Inflammatory macrophage (primary cell): ENCODE data around the gene FOXO1.
A peak's percentile ranks its signal among the peaks of the same experiment; 100 is the strongest.
"Not testable (repeated sequence)": the region's sequence is repeated elsewhere in the genome, so short reads cannot be mapped to it uniquely, and the experiment has no call there.

Experiments
- DNase-seq, 2 donors: peaks; one replicate each; pipeline ENCODE4 v3.0.0-alpha.2; 2020 to 2022
- total RNA-seq, 18 experiments: gene quantifications; one replicate each; lab custom pipeline; 2026; ENCODE audit warnings: mixed read lengths in 6 of 18, inconsistent platforms in 2 of 18; lab: John Stamatoyannopoulos, UW

FOXO1 gene
- 1.4 to 17.2 (median 7.5) reads per million in 18 experiments for total RNA-seq

DNA sequence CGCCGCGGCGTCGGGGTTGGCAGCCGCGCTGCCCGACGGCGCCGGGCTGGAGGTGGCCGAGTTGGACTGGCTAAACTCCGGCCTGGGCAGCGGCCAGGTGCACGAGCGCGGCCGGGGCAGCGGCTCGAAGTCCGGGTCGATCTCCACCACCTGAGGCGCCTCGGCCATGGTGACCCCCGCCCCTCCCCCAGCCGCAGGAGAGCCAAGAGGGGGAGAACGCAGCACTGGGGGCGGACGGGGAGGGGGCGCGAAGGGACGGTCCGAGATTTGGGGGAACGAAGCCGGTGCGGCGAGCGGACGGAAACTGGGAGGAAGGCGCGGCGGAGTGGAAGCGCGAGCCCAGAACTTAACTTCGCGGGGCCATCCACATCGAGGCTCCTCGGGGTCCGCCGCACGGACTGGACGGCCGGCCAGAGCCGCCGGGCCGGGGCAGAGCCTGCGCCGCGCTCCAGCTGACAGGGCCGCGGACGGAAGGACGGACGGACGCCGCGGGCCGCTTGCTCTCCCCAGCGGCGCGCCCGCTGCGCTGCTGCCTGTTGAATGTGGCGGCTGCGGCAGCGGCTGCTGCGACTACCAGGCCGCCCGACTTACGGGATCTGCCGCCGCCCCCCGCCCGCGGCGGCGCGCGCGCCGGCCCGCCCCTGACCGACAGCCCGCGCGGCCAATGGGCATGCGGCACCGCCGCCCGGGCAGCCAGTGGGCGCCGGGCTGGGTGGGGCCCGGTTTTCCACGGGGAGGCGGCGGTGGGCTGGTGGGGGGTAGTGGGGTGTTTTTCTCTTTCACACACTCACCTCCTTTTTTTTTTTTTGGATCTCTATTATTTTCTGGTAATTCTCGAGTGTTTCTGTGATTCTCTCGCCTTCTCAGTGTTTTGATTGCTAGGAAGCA, at the start of gene FOXO1:
Gene FOXO1 (minus strand): TSS at position 597 of the 888 bp plus-strand sequence. CDS start 429 bp downstream, at position 168.
- peak; percentile 80 to 94 for DNase-seq

DNA sequence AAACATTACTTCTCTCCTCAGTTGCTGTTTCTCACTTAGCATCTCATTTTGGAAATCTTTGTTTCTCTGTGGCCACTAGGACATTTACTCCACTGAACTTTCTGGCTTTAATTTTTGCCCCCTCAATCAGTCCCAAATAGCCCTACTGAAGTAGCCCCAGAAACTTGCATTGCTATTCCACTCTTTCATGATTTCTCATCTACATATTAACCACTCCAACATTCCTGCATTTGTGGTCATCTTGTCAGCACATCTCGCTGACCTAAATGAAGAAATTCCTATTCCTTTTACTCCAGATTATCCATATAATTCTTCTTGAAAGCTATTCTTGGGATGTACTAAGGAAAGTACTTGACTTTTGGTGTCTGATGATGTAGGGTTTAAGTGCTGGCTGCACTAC, 48.0 kb upstream of the FOXO1 start:
- not testable (repeated sequence) for DNase-seq

DNA sequence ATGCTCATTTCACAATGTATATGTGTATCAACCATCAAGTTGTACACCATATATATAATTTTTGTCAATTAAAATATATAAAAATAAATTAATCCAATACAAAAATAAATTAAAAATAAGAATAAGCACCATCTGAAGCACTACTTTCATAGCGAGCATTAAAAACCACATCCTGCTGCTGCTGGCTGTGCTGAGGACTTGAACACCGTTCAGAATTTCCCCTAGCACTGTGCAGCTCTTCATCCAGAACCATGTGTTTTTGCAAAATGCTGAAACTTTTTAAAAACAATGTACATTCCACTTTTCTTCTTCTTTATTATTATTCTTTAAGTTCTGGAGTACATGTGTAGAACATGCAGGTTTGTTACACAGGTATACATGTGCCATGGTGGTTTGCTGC, 40.0 kb upstream of the FOXO1 start:
- DNase-seq = no peak

DNA sequence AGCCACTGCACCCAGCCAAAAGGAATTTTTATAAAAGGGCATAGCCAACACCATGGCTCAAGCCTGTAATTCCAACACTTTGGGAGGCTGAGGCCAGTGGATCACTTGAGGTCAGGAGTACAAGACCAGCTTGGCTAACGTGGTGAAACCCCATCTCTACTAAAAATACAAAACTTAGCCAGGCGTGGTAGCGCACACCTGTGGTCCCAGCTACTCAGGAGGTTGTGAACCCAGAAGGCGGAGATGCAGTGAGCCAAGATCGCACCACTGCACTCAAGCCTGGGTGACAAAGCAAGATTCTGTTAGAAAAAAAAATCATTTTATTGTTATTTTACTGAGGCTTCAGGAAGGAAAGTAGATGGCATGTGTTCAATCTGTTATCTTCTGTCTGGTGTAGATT, 31.3 kb upstream of the FOXO1 start:
- DNase-seq = no peak

DNA sequence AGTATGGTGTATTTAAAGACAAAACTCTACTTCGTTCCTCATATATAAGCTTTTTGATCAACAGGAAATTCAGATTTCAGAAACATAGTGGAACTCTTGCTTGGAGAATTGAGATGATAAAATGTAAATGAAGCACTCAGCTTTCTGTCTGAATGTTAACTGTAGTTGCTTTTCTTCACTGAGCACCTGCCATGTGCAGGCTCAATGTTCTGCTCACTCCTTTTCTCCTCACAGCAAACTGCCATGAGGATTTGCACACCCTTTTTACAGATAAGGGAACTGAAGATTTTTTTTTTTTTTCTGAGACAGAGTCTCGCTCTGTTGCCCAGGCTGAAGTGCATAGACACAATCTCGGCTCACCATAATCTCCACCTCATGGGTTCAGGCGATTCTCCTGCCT, 28.0 kb upstream of the FOXO1 start:
- no peak for DNase-seq

DNA sequence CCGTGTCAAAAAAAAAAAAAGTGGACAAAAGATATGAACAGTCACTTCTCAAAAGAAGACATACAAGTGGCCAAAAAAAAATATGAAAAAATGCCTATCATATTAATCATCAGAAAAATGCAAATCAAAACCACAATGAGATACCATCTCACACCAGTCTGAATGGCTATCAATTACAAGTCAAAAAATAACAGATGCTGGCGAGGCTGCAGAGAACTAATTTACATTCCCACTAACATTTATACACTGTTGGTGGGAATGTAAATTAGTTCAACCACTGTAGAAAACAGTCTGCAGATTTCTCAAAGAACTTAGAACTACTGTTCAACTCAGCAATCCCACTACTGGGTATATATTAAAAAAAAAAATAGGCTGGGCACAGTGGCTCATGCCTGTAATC, 26.5 kb upstream of the FOXO1 start:
- DNase-seq = no peak

DNA sequence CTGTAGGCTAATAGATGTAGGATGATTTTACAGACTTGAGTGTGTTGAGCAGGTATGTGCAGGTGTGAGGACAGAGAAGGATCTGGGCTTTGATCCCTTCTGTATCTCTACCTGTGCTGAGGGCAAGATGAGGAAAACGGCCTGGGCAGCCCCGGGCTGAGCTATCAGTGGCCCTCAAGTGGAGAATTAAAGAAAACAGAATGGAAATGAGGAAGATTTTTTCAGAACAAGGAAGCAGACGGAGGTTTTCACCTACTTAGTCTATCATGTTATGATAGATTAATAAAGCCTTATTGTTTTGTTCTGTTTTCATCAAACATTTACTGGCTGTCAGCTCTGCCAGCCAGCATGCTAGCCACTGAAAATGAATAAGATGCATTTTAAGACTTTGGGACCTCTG, 22.3 kb upstream of the FOXO1 start:
- no peak for DNase-seq

DNA sequence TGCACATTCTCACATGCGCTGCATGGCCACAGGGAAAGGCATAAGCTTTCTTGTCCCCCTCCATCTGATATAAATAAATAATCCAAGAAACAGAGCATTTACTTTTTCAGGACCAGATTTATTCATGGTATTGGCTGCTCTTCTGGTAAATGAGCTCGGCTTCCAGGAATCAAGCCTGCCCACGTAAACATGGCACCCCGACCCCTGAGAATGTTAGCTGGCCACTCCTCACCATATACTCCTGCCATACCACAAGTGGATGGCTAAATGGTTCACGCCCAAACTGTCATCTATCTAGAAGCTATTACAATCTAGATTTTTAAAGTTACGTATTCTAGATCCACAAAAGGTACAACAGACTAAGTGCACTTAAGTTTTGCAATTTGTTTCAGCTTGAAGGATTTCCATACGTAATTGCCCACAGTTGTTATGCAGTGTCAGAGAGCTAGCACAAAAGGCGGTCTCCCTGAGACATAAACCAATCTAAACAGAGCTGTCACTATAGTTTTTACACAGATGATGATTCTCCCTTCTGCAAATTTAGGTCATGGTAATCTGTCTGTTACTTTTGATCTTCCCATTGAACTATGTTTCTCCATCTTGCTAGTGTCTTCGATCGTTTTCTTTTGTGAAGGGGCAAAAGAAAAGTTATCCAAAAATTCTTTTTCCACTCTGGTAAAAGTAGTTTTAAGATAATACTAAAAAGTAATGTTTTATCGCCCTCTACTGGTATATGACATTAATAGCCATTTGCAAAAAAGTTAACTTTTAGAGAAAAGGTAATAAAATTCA, 16.2 kb upstream of the FOXO1 start:
- DNase-seq = peak in 1 of 2 donors; percentile 63

DNA sequence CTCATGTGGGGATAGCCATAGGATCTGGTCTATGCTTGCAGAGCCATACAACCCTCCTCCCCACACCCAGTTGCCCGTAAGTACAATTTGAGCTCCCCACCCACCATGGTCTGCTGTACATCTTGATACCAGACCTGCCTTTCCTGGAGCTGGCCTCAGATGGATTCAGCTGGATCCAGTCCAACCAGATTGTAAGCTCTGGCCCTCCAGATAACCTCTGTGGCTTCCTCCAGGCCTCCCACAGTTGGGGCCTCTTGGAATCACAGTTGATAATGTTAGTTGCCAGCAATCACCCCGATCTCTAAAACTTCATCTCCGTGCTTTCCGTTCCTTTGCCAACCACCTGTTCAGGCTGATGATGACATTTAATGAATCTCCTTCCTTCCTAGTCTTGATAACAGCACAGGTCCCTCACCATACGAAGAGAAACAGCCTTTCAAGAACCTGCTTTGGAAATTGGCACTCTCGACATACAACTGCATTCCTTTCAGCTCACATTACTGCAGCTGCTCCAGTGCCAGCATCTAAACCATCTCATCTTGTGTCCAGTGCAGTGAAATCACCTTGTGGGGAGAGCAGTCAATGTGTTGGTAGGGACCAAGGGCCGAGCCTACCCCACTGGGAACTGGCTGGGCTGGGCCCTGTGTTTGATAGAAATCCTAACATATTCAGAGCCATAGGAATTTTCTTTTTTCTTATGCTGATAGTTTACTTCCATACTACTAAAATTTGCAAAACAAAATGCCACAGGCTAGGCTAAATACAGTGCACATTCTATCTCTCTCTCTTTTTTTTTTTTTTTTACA, 15.1 kb upstream of the FOXO1 start:
- no peak for DNase-seq

DNA sequence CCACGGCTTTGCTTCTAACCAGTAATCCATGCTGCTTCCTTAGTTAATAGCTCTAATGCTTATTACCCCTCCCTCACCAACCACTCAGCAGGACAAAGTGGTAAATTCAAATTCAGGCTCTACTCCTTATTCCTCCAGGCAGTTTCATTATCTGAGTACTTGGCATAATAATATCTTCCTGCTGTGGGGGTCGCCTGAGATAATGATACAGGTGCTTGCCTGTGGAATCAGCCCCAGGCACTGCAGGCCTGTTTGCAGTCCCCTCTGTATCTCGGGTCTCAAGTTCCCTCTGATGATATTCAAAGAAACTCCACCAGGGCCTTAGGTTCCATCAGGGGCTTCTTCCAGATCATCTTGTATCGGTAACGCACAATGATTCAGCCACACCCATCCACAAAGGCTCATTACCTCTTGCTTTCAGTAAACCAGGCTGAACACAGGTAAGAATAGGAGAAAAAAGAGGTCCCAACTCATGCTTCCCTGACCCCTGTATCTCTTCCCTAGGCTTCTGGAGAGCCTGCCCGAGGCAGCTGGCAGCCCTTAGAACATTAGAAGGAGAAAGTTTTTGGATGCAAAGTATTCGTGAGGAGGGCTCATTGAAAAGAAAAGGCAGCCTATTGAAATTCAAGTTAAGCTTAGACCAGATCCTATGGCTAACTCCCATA, 14.3 kb upstream of the FOXO1 start:
- no peak for DNase-seq

DNA sequence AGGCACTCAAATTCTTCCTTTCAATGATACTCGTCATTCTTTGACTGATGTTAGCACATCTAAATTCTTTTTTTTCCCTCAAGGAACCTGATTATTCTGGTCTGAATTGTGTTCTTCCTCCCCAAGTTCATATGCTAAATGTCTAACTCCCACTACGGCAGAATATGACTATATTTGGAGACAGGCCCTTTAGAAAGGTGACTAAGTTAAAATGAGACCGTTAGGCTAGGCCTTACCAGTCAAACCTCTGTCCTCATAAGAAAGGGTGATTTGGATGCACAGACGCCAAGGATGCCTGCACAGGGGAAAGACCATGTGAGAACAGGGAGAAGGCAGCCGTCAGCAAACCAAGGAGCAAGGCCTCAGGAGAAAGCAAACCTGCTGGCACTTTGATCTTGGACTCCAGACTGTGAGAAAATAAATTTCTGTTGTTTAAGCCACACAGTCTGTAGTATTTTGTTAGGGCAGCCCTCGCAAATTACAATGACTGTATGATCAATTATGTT, 13.1 kb upstream of the FOXO1 start:
- no peak for DNase-seq

DNA sequence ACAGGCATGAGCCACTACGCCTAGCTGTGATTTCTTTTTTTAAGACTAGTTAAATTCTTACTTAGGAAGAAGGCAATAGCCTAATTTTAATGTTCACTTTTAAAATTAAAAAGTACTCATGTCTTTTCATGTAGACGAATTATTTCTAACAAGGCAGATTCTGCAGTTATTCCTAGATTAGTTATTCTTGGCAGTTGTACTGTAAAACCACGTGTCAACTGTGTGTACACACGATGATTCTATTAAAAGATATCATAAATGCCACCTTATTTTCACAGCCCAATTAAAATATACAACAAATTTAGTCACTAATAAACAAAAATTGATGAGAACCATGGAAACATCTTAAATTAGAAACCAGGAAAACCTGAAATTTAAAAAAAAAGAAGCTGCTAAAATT, 10.6 kb upstream of the FOXO1 start:
- DNase-seq = no peak

DNA sequence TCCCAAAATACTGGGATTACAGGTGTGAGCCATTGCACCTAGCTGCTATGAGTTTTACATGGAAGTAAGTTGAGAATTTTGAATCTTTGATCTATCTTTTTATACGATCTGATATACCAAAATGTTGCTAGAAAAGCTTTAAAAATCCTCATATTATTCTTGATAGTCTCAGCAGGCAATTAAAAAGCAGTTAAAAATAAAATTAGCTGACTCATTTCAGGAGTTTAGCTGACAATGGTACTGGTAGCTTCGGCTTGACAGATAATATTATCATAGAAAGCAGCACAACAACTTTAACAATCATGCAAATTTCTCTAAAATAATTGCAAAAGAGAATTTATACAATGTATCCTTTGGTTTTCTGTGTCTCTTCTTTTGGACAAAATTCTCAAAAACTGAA, 9.6 kb upstream of the FOXO1 start:
- DNase-seq = no peak

DNA sequence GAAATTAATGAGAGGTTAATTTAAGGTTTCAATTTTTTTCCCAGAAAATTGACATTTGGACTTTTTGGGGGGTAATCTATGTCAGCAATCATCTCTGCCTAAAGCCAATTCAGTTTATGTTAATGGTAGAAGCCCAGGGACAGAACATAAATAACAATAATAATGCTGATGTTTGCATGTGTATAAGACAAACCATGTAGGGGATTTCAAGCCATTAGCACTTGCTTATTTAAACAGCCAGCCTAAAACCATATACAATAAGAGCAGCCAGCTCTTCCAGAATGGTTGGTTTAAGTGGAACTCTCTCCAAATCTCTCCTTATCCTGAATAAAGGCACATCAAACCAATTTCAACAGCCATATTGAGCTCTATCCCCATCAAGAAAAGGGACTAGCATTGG, 7.0 kb upstream of the FOXO1 start:
- no peak for DNase-seq

DNA sequence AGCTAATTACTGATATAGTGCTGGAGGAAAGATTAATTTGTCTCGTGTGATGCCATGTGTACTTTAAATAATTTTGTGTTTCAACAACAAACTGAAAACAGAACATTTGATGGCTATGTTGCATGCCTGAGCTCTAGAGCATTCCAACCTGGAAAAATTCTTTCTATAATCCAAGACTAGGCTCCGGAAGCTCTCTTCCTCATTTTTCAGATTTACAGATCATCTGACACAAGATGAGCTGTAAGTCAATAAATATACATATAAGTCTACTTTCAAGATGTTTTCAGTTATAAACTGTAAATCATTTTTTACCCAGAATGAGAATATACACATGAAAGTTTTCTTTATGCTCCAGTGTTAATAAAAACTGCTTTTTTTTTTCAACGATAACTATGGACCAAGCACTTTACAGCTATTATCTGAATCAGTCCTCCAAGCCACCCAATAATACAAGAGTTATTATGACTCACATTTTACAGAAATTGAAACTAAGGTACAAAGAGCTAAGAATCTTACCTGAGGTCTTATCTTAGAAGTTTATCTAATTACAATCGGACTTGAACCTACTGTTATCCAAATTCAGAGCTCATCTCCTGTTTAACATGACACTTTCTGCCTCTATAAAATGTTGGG, 6.4 kb upstream of the FOXO1 start:
- no peak for DNase-seq

DNA sequence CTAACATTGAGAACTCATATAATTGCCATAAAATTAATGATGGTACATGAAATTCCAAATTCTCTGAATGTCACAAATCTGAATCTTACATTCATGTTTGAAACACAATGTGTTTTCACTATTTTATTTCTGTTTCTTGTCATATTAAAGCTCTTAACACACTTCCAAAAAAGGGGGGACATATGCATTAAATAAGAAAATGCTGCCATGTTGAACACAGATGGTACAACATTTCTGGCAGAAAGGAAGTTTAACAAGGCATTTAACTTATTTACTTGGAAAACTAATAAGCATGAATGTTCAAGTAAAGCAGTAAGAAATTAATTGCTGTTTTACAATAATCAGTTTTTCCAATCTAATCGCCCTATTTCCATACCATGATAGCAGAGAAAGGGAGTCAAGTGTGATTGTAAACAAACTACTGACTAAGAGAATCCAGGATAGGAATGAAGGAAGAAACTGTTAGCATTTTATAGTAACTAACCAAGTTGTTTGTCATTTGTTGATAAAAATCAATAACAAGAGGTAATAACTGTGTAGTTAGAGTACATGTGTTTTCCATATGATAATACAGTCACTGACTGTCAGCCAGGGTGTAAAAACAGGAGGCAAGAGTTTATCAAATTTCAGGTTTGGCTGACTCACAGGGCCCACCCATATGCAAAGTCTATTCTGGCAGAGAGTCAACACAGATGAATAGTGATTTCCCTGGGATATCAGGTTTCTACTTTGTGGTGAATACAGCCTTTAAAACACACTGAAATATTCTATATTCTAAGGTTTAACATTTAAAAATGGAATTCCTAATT, 5.7 kb upstream of the FOXO1 start:
- no peak for DNase-seq

DNA sequence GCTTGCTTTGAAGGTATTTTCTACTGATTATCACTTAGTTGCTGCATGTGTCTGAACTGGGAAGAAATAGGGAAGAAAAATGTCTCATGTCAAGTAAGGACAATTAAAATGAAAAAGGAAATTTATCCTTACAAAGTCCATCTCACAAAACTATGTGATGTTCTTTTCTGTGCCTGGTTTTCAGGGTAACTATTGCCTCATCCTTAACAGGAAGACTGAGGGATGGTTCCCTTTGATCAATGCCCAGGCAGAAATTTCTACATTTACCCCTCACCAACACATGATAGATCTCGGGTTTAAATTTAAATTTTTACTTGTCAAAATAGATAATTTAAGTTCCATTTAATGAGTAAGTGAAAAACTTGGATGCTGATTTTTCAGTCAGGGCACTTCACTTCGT, 3.9 kb upstream of the FOXO1 start:
- no peak for DNase-seq

DNA sequence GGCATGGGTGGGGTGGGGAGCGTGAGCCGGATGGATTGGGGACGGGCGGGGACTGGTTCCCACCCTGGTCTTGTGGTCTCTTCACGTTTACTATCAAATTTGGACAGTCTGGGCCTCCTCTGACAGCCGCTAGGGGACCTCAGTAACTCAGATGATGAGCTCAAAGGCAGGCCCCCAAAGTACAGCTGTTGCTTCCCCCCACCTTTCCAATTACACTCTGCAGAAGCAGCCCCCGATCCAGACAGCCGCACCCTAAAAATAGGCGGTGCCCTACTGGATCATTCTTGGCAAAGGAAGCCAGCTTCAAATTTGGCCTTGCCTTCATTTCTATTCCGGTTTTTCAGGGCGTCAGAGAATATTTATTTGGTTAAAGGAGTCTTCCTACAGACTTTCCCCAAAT, 1.9 kb upstream of the FOXO1 start:
- DNase-seq = peak; percentile 15 to 39

DNA sequence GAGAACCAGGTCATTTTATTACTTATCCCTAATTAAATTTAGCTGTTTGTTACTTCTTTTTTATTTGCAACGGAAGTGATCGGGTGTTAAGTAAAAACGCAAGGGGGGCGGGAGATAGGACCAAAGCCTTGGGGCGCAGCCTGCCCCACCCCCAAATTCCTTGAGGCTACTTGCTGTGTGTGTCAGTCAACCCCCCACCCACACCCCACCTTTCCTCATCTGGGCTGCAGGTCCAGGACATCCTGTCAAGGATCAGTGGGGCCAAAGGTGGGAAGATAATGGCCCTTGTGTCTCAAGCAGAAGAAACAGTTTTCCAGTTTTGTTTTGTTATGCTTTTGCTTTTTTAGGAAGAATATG, 1.2 kb upstream of the FOXO1 start:
- no peak for DNase-seq

DNA sequence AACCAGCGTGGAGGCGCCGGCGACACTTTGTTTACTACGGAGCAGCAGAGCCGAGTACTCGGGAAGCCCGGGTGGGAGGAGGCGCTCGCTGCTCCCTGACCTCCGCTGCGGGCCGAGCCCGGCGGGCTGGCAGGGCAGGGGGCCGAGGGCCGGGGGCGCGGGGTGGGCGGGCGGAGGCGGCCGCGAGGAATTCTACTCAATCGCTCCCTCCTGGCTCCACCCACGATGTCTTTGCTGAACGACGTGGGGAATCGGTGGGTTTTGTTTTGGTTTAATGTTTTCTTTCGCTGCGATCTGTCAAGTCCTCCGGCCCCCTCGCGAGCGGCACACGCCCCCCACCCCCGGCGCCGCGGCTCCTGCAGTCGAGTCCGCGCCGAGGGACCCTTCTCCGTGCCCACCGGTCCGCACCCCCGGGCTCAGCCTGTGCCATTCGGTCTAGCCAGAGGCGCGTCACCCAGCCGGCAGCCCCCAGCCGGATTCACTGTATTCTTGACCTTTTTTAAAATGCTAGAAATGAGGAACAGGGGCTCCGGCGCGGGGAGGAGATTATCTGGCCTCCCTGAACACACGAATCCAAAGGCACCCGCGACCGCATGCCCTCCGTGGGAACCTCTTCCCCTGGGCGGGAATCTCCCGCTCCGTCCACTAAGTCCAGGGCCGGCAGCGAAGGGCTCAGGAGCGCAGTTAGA, 636 bp upstream of the FOXO1 start:
- peak; percentile 15 to 76 for DNase-seq
